GM19240 (cell line): Measurements from ENCODE around the gene LIMK2.
"Not testable (repeated sequence)": the region's sequence is repeated elsewhere in the genome, so short reads cannot be mapped to it uniquely, and the experiment has no call there.

Experiments
- DNase-seq: peaks from one replicate; pipeline ENCODE4 v3.0.0; 2011; ENCODE audit warnings: low spot score; ENCODE audit not compliant: insufficient read length

The LIMK2 gene

DNA sequence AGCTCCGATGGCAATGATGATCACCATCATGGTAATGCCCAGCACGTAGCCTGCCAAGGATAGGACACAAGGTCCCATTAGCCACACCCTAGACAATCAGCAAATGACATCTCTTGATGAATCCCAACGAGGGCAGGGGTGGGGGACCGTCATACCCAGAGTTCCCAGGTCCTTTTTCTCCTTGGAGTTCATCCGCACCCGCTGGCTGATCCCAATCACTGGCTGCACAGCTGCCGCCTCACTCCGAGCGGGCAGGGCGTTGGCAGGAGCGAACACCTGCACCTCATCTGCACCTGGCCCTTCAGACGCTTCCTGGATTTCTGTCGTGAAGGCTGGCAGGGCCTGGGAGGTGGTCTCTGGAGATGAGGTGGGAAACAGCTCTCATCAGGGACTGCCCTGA, 77.2 kb downstream of the LIMK2 start:
- no peak for DNase-seq

DNA sequence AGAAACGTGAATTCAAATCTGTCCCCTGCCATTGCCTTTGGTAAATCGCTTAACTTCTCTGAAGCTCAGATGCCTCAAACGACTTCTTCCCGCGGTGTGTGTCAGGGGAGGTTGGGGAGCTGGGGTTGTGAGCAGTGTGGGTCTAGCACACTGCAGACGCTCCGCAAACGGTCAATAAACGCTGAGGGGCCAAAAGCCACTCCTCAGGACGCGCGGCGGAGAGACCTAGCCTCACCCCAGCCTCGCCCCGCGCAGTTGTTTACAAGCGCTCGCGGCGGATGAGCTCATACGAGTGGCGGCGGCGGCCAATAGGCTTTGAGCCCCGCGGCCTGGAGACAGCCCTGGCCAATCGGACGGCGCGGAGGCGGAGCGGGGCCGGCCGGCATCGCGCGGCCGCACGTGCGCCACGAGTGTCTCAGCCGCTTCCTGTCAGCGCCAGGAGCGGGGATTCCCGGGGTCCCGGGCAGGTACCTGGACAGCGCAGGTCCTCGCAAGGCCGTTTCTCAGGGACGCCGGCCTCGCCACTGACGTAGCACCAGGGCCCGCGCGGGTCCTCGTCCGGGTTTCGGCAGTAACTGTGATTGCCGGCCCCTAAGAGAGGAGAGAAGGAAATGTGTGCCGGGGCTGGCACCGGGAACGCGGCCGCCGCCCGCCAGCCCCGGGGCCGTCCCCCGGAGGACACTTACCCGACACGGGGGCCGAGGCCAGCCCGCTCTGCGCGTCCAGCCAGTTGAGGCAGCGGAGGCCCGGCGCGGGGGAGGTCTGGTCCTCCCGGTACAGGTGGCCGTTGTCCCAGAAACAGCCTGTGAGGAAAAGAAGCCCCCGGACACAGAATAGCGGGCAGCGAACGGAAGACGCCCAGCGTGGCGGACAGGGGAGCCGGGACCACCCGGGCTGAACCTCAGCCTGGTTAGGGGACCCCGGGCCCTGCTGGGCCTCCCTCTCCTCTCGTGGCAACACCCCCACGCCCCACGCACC, 78.7 kb downstream of the LIMK2 start:
- DNase-seq = peak; percentile 95

DNA sequence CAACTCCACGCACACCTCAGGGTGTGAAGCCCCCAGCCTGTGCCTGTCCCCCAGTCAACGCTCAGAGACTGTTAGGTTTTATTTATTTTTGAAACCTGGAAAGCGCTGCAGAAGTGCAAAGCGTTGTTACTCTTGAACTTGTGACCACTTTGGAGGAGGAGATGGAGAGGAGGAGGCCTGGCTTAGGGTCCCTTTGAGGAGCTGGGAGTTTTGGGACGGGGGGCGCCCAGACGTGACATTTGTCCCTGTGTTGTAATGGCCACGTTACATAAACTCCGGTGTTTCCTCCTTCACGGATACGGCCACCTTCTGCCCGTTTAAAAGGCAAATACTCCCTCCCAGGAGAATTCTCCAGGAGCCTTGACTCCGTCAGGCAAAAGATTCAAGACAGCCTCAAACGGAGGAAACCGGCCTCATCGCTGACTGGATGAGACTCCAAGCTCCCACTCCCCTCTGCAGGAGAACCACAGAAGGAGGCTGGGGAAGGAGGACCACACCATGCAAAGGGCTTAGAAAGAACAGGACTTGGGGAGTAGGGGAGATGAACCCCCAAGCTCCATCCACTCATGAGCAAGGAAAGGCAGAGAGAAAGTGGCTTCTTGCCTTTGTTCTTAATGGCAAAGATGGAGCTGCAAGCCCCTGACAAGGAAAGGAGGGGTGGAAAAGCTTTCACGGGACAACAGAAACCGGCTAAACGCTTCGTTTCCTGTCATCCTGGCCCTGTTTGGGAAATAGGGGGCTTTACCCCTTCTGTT, 79.6 kb downstream of the LIMK2 start:
- DNase-seq = no peak

DNA sequence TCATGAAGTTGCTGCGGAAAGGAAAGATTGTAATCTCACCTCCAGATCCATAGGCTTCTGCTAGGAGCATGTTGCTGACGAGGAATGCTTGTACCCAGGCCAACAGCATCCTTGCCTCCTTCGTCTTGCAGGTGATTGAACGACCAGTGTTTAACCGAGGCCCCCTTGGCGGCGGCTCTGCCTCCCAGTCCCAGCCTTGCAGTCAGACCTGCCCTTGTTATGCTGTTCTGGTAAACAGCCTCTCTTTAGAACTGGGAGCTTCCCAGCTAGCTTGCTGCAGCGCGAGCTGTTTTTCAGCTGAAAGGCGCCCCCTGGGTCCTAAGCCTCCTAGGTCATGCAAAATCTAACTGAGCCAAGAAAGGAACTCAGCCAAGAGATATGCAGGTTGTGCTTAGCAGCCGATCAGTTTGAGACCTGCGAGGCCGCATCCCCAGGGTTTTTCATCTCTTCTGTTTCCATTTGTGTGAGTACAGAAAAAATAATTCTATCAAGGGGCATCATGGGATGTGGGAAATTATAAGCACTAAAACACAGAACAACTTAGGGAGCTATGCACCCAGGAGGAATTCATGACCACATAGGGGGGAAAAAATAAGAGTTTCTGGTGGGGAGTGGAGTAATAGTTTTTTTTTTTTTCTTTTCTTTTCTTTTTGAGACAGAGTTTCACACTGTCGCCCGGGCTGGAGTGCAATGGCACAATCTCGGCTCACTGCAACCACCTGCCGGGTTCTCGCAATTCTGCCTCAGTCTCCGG, 80.3 kb downstream of the LIMK2 start, which contains the start of gene PIK3IP1:
PIK3IP1 (minus strand) TSS at position 253 of the 754 bp plus-strand sequence; CDS start at position 109, 144 bp downstream.
- DNase-seq = peak; percentile 48

DNA sequence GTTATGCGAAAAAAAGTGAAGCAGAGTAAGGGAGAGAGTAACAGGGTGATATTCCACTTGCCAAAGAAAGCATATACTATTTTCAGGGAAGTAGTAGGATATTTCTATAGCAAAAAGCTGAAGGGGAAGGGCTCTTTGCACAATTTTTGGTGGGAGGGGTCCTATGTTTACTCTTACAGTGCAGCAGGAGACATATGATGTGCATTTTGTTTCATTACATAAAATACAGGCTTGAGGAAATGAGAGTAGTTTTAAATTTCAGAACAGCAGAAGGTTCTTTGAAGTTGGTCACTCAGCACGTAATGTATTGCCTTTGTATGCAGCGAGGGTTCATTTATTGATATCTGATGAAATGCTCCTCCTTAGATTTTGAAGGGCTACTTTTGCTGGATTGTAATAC, 83.3 kb downstream of the LIMK2 start:
- no peak for DNase-seq

DNA sequence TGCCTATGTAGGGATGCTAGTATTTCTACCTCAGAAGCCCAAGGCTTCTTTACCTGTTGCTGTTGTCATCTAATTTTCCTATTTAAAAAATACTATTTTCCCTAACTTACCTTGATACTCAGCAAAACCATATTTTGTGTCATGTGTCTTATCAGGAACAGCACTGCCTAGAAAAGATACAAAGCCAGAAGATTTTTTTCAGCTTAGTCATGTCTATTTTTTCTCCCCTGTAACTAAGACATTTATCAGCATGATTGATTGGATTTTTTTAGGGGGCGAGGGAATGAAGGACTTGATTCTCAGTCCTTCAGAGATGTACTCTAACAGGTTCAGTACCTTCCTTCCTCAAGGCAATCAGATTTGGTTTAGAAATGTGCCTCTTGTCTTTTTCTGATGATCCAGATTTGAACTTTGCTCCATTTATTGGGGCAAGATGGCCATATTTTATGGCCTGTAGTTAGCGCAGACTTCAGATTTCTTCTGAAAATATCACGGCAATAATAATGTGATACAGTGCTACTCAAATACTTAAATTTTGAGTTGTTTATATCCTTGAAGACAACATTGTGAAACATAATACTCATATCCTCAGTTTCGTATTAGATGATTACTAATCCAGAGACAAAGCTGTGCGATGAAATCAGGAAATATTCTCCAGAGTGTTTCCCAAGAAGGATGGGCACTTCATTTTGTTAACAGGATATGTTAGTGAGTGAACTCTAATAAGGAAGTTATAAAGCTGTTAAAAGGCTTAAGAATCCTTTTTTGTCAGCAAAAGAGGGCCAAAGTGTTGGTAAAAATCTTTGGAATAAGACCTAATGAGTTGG, 83.9 kb downstream of the LIMK2 start:
- no peak for DNase-seq

DNA sequence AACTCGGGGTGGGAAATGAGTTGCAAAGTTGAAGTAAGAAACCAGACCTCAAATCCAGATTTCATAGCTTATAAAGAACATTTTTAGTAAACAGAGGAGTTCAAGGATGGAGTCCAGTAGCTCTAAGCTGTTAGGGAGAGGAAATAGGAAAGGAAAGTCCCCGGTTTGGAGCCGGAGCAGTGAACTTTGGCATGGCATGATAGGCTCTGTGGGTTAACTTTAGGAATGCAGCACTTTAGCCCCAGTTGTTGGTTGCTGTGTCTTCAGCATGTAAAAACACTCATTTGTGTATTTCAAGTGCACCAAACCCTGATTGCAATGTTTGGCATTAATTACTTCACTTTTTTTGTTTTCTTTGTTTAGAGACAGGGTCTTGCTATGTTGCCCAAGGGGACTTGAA, 88.8 kb downstream of the LIMK2 start:
- DNase-seq = no peak

DNA sequence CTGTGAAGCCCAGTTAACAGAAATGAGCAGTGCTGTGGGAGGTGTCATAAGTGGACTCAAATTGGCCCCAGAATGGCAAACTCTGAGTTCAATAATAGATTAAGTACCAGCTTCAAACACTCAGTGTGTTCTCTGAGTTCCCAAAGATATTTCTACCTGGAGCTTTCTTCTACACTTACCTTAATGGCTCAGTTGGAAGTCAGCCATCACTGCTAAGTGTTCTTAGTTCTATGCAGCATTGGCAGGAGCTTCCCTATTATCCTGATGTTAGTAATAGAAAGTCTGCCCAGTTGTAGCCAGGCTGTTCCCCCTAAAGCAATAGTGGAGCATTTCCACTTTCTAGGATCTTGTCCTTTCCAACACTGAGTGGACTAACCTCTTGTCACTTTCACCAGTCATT, 89.9 kb downstream of the LIMK2 start:
- no peak for DNase-seq

DNA sequence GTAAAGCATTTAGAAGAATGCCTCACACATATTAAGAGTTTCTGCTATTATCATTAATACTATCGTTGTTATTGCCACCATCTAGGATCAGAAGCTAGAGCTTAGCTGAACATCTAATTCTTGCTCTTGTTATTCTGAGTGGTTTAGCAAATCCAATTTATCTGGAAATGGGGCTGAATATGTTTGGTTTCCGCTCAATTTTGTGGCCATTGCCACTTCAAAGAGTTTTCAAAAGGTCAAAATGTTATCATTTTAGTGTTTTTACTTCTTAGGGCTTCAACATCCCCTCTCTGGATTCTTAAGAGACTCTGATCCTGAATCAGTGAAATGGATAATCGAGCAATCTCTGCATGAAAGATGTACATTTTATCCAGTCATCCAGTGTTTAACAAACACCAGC, 90.4 kb downstream of the LIMK2 start:
- no peak for DNase-seq

DNA sequence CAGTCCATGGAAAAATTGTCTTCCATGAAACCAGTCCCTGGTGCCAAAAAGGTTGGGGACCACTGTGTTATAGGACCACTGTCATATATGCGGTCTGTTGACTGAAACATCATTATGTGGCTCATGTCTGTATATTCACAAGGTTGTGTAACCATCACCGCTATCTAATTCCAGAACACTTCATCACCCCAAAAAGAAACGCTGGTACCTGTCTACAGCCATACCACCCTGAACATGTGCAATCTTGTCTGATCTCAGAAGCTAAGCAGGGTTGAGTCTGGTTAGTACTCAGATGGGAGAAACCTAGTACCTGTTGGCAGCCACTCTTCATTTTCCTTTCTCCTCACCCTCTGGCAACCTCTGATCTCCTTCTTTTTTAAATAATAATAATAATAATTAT, 93.1 kb downstream of the LIMK2 start:
- DNase-seq = no peak

DNA sequence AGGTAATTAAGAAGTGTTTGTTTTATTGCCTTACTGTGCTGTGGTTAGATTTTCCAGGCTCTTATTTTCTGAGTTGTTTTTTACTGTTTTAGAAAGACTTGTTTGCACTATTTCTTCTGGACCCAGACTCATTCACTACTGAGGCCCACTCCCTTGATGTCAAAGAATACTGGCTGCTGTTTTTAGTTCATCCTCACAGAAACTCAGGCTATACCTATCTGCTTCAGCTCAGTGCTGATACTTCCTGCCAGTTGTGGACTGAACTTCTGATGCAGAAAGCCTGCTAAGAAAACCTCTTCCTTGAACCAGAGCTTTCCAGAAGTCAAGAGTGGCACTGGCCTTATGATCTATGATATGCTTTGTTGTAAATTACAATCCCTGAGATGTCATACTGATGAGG, 96.1 kb downstream of the LIMK2 start:
- DNase-seq = no peak

DNA sequence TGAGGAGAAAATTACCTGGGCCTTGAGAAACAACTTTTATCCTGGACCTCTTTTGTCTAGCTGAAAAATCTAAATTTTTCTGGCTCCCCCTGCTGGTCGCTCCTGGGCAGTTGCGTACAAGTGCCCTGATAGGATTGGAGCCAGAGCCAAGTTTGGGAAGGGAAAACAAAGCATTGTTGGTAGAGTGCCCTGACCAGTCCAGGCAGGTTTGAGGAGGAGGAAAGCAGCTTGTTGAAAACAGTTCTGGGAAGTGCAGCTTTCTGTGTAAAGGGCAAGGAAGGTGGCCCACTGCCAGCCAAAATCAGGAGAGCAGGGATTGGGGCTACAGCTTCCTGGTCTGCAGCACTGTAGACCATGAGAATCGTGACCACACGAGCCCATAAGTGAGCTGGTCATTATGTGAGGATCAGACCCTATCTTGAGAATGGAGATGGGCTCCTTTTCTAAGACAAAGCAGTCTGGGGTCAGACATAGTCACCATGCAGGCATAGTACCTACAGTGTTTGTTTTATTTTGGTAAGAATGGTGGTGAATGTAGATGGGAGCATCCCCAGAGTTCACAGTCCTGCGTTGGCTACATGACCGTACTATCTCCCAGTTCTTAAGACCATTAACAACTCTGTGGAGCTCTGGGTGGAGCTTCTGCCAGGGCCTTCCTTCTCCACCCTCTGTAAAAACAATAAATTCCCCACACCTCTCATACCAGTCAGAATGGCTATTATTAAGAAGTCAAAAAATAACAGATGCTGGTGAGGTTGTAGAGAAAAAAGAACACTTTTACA, 101.5 kb downstream of the LIMK2 start:
- DNase-seq = no peak

DNA sequence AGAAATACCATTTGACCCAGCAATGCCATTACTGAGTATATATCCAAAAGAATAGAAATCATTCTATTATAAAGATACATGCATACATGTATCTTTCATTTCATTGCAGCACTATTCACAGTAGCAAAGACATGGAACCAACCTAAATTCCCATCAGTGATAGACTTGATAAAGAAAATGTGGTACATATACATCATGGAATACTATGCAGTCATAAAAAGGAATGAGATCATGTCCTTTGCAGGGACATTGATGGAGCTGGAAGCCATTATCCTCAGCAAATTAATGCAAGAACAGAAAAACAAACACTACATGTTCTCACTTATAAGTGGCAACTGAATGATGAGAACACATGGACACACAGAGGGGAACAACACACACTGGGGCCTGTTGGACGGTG, 102.1 kb downstream of the LIMK2 start:
- DNase-seq = not testable (repeated sequence)

DNA sequence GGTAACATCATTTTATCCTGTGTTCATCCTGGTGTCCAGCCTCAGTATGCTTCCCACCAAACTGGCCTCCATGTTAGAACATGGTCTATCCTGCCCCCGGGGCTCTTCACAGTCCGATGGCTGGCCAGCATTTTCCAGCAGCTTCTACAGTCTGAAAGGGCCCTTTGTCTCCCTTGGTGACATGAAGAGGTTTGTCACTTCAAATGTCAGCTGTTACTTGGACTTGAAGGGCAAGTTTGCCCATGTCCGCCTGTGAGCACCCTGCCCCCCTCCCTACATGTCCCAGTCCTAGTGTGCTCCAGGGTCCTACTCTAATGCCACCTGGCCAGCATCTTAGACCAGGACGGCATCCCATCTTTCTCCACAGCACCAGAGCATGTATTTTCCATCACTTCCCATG, 109.3 kb downstream of the LIMK2 start:
- DNase-seq = no peak

DNA sequence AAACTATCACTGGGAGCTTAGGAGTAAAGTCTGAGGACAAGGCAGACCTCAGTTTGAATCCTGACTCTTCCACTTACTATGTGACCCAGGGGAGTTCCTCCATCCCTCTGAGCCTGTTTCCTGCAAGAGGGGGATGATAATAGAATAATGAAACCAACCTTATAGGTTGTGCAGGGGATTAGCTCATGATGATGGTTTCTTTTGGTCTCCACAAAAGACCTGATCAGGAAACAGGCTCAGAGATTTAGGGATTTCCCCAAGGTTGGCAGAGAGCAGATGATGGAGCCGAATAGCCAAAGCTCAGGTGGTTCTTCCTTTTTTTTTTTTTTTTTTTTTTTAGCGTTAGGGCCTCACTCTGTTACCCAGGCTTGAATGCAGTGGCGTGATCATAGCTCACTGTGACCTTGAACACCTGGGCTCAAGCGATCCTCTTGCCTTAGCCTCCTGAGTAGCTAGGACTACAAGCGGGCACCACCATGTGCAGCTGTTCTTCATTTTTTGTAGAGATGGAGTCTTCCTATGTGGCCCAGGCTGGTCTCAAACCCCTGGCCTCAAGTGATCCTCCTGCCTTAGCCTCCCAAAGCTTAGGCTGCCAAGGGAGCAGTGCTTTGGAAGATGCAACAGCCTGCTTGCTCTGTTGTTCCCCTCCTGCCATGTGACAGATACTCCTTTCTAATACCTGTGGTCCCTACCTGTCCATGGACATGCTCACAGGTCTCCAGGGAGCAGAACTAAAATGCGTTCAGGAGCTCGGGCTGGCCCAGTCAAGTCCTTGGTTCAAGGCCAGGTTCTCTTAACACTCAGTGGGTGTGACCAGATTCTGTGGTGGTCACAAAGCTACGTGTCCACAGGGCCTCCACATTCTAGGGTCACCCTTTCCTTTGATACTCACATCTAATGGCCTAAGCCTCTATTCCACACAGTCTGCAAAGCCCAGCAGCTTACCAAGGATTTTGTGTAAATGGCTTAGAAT, 111.8 kb downstream of the LIMK2 start:
- no peak for DNase-seq

DNA sequence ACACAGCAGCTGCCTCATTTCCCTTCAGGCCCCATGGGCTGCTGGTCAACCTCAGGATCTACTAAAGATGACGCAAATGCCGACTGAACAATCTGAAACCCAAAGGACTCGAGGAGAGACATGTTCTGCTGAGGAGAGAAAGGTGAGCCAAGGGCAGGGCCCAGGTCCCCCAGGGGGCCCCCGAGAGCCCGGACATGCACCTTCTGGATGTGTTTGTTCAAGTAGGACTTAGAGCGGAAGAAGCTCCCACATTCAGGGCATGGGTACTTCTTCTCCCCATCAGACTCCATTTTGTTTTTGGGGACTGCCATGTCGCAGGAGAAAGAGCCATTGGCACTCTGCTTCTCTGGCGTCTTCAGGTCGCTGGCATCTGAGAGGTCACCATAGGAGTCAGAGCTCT, 114.8 kb downstream of the LIMK2 start:
- DNase-seq = no peak

DNA sequence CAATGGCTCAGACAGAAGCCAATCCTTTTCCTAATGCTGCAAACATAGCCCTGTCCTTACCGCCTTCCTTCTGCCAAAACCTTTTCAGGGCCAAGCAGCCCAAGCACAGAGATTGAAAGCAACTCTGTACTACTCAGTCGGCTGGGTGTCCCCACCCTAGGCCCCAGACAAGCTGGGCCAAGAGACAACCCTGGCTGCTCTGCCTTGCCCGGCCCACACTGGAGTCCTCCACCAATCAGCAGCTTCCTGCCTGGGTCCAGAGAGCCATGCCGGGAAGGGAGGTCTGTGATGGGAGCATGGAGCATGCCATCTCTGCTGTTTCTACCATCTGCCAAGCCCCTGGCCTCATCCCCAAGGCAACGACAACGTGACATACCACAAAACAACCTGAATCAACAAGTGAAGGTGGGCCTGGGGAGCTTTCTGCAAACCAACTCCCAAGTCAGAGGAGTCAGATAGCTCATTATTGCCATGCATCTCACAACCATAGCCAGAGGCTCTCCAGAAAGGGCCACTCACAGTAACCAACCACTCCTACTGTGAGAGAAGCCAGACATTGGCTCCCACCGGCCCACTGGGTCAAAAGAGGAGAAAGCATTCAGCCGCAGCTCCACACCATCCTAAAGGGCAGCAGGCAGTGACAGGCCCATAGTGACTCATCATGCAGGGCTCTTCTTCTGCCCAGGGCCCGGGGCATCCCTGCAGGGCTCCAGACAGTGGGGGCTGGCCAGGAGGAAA, 115.9 kb downstream of the LIMK2 start:
- DNase-seq = no peak

DNA sequence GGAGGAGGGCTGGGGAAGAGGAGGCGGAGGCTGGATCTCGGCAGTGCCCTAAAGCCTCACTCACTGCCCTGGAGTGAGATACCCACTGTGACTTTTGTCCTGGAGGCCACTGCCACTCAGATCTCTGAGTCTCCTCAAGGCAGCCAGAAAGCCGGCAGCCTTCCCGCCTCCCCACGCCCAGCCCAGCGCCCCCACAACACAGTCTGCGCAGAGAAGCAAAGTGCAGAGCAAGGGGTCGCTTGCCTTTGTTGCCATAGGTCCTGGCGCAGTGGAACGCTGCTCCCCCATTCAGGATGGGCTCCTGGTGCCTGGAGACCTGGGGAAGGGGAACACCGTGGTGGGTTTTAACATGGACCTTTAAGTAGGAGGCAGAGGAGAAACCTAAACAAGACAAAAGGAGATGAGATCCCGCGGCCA, 116.5 kb downstream of the LIMK2 start:
- DNase-seq = no peak
